Fibroblast of lung (primary cell): Measurements from ENCODE around the gene ARHGAP42. TPM values are rescaled to one million over a fixed set of nuclear protein-coding genes. Genes with fewer than 3 reads are reported as not detected.

Experiments used
- DNase-seq, 2 donors: peaks; one replicate each; pipeline versions ENCODE4 v3.0.0 to v3.0.0-alpha.2; 2010; ENCODE audit warnings: low read depth in 2 of 2
- H2AFZ ChIP-seq: 2 replicates; pipeline ENCODE4 v1.5.1; 2012; ENCODE audit warnings: low read length, control low read depth, inconsistent platforms
- H3K27ac ChIP-seq: 2 replicates; pipeline ENCODE4 v1.5.1; 2011; ENCODE audit warnings: low read length, control low read depth; ENCODE audit not compliant: insufficient read depth
- H3K27me3 ChIP-seq: 2 replicates; pipeline ENCODE4 v1.5.1; 2011; ENCODE audit warnings: mild to moderate bottlenecking, low read length; ENCODE audit not compliant: control insufficient read depth, insufficient read depth
- H3K36me3 ChIP-seq: 2 replicates; pipeline ENCODE4 v1.5.1; 2011; ENCODE audit warnings: low read length; ENCODE audit not compliant: control insufficient read depth, insufficient read depth
- H3K4me1 ChIP-seq: 2 replicates; pipeline ENCODE4 v1.5.1; 2011; ENCODE audit warnings: low read length; ENCODE audit not compliant: control insufficient read depth, insufficient read depth; ENCODE audit errors: extremely low read depth
- H3K4me2 ChIP-seq: 2 replicates; pipeline ENCODE4 v1.5.1; 2011; ENCODE audit warnings: low read length, control low read depth; ENCODE audit not compliant: insufficient read depth; ENCODE audit errors: extremely low read depth
- H3K4me3 ChIP-seq, 4 experiments: fragments of 200-600 bp in 1 of 4; sonication (generic) in 1 of 4; replicated peaks in 1 of 4; 2 replicates each; pipeline ENCODE4 v1.5.1; 2011 to 2016; ENCODE audit warnings: low read length in 4 of 4, low read depth in 3 of 4, mild to moderate bottlenecking in 3 of 4, control low read depth in 2 of 4, inconsistent platforms in 1 of 4, mixed read lengths in 1 of 4; ENCODE audit not compliant: insufficient read depth in 1 of 4; ENCODE audit errors: control extremely low read depth in 1 of 4
- H3K79me2 ChIP-seq: 2 replicates; pipeline ENCODE4 v1.5.1; 2012; ENCODE audit warnings: mild to moderate bottlenecking, low read length, inconsistent platforms; ENCODE audit not compliant: control insufficient read depth, insufficient read depth
- H3K9ac ChIP-seq: 2 replicates; pipeline ENCODE4 v1.5.1; 2011; ENCODE audit warnings: mild to moderate bottlenecking, low read length, control low read depth; ENCODE audit not compliant: insufficient read depth
- H3K9me3 ChIP-seq: 2 replicates; pipeline ENCODE4 v1.5.1; 2012; ENCODE audit warnings: low read depth, low read length; ENCODE audit not compliant: control insufficient read depth, insufficient read depth
- H4K20me1 ChIP-seq: 2 replicates; pipeline ENCODE4 v1.5.1; 2011; ENCODE audit warnings: low read length; ENCODE audit not compliant: control insufficient read depth, insufficient read depth; ENCODE audit errors: extremely low read depth
- EZH2 ChIP-seq: IDR thresholded peaks from 2 replicates; pipeline ENCODE4 v1.5.1; 2012; ENCODE audit warnings: low read length, control low read depth, mild to moderate bottlenecking; ENCODE audit errors: missing control alignments
- polyA plus RNA-seq, 2 donors: library from polyadenylated mRNA; depleted of rRNA in 1 of 2; stranded (reverse) in 1 of 2; unstranded in 1 of 2; fragments of >200 nt; gene quantifications; 2 replicates each; pipeline ENCODE4 v1.2.1, GENCODE V29; 2011 to 2012; ENCODE audit warnings: missing spikeins in 1 of 2
- total RNA-seq: library from RNA; depleted of rRNA; stranded (reverse); fragments of >200 nt; gene quantifications from 2 replicates; pipeline ENCODE4 v1.2.1, GENCODE V29; 2014
- TF ChIP-seq, protein P1 (sequence below), 2 donors: IDR thresholded peaks in 1 of 2; conservative IDR thresholded peaks in 1 of 2; 1 replicate in 1 of 2; 2 replicates in 1 of 2; pipeline ENCODE4 v1.5.1; 2011 to 2012; ENCODE audit warnings: low read length in 2 of 2, control low read depth in 1 of 2, inconsistent platforms in 1 of 2, low read depth in 1 of 2, mild to moderate bottlenecking in 1 of 2

Gene ARHGAP42
- total and polyA plus RNA-seq, 2 donors (not counting 1 experiment from before 2014, with no cell fraction given), result 8.0 to 13.4 TPM

DNA sequence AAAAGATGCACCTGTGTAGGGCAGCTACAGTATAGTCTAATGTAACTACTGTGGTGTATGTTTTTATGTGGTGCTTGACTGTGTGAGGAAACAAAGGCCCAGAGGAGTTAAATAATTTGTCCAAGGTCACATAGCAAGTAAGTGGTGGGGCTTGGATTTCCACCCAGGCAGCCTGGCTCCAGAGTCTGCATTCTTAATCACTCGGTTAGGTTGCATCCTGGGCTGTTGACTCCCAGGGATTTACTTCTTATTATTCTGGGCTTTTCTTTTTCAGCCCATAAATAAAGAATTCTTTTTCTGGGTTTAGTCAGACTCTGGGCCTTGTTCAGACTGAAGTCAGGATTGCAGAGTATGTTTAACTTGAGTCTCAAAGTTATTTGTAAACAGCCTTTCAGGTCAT, 82.1 kb downstream of the ARHGAP42 start:
- TF ChIP-seq EZH2, result no peak
- TF ChIP-seq, protein P1, sequence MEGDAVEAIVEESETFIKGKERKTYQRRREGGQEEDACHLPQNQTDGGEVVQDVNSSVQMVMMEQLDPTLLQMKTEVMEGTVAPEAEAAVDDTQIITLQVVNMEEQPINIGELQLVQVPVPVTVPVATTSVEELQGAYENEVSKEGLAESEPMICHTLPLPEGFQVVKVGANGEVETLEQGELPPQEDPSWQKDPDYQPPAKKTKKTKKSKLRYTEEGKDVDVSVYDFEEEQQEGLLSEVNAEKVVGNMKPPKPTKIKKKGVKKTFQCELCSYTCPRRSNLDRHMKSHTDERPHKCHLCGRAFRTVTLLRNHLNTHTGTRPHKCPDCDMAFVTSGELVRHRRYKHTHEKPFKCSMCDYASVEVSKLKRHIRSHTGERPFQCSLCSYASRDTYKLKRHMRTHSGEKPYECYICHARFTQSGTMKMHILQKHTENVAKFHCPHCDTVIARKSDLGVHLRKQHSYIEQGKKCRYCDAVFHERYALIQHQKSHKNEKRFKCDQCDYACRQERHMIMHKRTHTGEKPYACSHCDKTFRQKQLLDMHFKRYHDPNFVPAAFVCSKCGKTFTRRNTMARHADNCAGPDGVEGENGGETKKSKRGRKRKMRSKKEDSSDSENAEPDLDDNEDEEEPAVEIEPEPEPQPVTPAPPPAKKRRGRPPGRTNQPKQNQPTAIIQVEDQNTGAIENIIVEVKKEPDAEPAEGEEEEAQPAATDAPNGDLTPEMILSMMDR (conservative IDR thresholded peaks at IDR 0.05 in 1 of 2, IDR thresholded peaks at IDR 0.05 in 1 of 2; ENCODE audit: low read depth in 1 of 2, low read length in 2 of 2), result no peak
- H3K9me3 ChIP-seq, result no peaks in the 10 kb centered on the region
- no peak overlapping the region for H3K4me2 ChIP-seq
- no peak overlapping the region for H3K9ac ChIP-seq
- no peaks in the 10 kb centered on the region for H3K36me3 ChIP-seq
- H3K4me1 ChIP-seq, result no peaks in the 10 kb centered on the region
- H3K27me3 ChIP-seq, result no peaks in the 10 kb centered on the region
- no peaks in the 10 kb centered on the region for H3K79me2 ChIP-seq
- no peak overlapping the region for H3K27ac ChIP-seq
- no peaks in the 10 kb centered on the region for H4K20me1 ChIP-seq
- no peak overlapping the region for H3K4me3 ChIP-seq
- DNase-seq, result peak in 1 of 2 donors; percentile 9
- H2AFZ ChIP-seq, result no peak overlapping the region

DNA sequence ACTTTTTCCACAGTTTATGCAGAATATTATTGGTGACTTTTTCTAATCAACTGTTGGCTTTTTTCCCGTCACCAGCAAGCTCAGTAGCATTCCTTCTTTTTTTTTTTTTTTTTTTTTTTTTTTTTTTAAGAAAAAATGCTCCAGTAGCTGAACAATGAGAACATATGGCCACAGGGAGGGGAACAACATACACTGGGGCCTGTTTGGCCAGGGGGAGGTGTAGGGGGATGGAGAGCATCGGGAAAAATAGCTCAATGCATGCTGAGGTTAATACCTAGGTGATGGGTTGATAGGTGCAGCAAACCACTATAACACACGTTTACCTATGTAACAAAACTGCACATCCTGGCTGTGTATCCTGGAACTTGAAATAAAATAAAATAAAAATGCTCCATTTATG, 82.5 kb downstream of the ARHGAP42 start:
- Histone ChIP-seq H3K9me3 (no peaks in the 10 kb centered on the region), H2AFZ (no peak overlapping the region), H3K79me2 (no peaks in the 10 kb centered on the region), H3K9ac (no peak overlapping the region), H3K4me3 (no peak overlapping the region), H3K4me1 (no peaks in the 10 kb centered on the region), H3K36me3 (no peaks in the 10 kb centered on the region), H3K27ac (no peak overlapping the region), H4K20me1 (no peaks in the 10 kb centered on the region), H3K4me2 (no peak overlapping the region), H3K27me3 (no peaks in the 10 kb centered on the region)
- DNase-seq, result no peak
- no peak for TF ChIP-seq EZH2
- TF ChIP-seq, protein P1 (conservative IDR thresholded peaks at IDR 0.05 in 1 of 2, IDR thresholded peaks at IDR 0.05 in 1 of 2; ENCODE audit: low read depth in 1 of 2, low read length in 2 of 2), result no peak

DNA sequence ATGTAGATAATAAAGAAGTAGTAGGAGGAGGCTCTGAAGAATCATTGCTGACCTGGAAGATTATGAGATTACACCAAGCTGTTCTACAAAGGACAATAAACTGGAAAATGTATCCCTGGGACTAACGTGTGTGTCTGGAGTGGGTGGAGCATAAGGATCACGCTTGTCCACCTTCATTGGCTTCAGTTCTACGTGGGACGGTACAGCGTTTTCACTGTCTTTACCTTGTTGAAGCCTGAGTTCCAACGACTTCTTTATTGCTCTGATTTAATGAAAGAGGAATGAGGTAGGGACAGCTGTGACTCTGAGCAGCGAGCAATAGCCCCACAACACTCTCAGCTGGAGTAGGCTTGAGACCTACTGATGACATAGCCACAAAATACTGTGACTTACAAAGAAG, 87.0 kb downstream of the ARHGAP42 start:
- Histone ChIP-seq H3K4me1 (no peaks in the 10 kb centered on the region), H4K20me1 (no peaks in the 10 kb centered on the region), H3K27me3 (no peaks in the 10 kb centered on the region), H3K9me3 (no peaks in the 10 kb centered on the region), H2AFZ (no peak overlapping the region), H3K36me3 (no peaks in the 10 kb centered on the region), H3K9ac (no peak overlapping the region), H3K4me2 (no peak overlapping the region), H3K27ac (no peak overlapping the region), H3K4me3 (no peak overlapping the region), H3K79me2 (no peaks in the 10 kb centered on the region)
- TF ChIP-seq, protein P1 (conservative IDR thresholded peaks at IDR 0.05 in 1 of 2, IDR thresholded peaks at IDR 0.05 in 1 of 2; ENCODE audit: low read depth in 1 of 2, low read length in 2 of 2), result no peak
- no peak for TF ChIP-seq EZH2
- DNase-seq, result no peak
